Breast epithelium (tissue), 4 donors: ENCODE data around the gene KLK13. TPM values are rescaled to one million over a fixed set of nuclear protein-coding genes. Genes with fewer than 3 reads are reported as not detected.

Source experiments
- DNase-seq, 2 donors: peaks; one replicate each; pipeline ENCODE4 v3.0.0-alpha.2; 2019; ENCODE audit warnings: low spot score in 2 of 2
- H3K27ac ChIP-seq, 2 donors: fragments of 200-600 bp; sonication (generic) in 1 of 2; one replicate each; pipeline ENCODE4 v1.5.1; 2016 to 2019; ENCODE audit warnings: mild to moderate bottlenecking in 1 of 2
- H3K27me3 ChIP-seq, 2 donors: fragments of 200-600 bp; sonication (generic) in 1 of 2; one replicate each; pipeline versions ENCODE4 v1.5.1 to v1.6.0; 2017 to 2019; ENCODE audit warnings: control low read depth in 1 of 2, mild to moderate bottlenecking in 1 of 2
- H3K36me3 ChIP-seq: fragments of 200-600 bp; one replicate; pipeline ENCODE4 v1.5.1; 2019
- H3K4me1 ChIP-seq, 2 donors: fragments of 200-600 bp; sonication (generic); one replicate each; pipeline ENCODE4 v1.5.1; 2016 to 2019; ENCODE audit warnings: control low read depth in 1 of 2
- H3K4me3 ChIP-seq, 3 donors: fragments of 200-600 bp; sonication (generic); 1 replicate in 2 of 3; 2 replicates in 1 of 3; pipeline ENCODE4 v1.5.1; 2016 to 2019; ENCODE audit warnings: mild to moderate bottlenecking in 3 of 3, moderate library complexity in 2 of 3
- H3K9me3 ChIP-seq, 2 donors: fragments of 200-600 bp; sonication (generic) in 1 of 2; one replicate each; pipeline ENCODE4 v1.5.1; 2016 to 2019; ENCODE audit warnings: control low read depth in 1 of 2
- CTCF ChIP-seq, 3 donors: fragments of 450-650 bp; IDR thresholded peaks; one replicate each; pipeline ENCODE4 v1.5.1; 2016 to 2017; ENCODE audit warnings: antibody characterized with exemption in 3 of 3, mild to moderate bottlenecking in 3 of 3, moderate library complexity in 3 of 3
- POLR2A ChIP-seq: fragments of 450-650 bp; IDR thresholded peaks from one replicate; pipeline ENCODE4 v1.6.1; 2016; ENCODE audit warnings: antibody characterized with exemption, mild to moderate bottlenecking, moderate library complexity
- POLR2AphosphoS5 ChIP-seq, 3 donors: sonication (generic); formaldehyde crosslinking; IDR thresholded peaks; one replicate each; pipeline ENCODE4 v1.6.1; 2017; ENCODE audit warnings: antibody characterized with exemption in 3 of 3
- intact Hi-C: fragments of 100-400 bp; cut with DNase I; formaldehyde crosslinking; loops from one replicate; pipeline ENCODE4 v1.15.1; 2023; ENCODE audit warnings: low total_unique reads
- total RNA-seq, 3 donors: library from RNA; depleted of rRNA; stranded (reverse); fragments of >200 nt; gene quantifications; one replicate each; pipeline ENCODE4 v1.1.0, GENCODE V29; 2016

The KLK13 gene
- total RNA-seq, 3 donors from 2014 or later: not detected

GRCh38 chr19:51101171-51101865 is 36.4 kb upstream of the KLK13 start:
- no peaks in the 10 kb centered on the region for H3K27me3 ChIP-seq
- H3K27ac ChIP-seq: no peak overlapping the region
- no peak overlapping the region for H3K4me3 ChIP-seq
- TF ChIP-seq CTCF (IDR thresholded peaks at IDR 0.05) (no peak), POLR2A (no peak), POLR2AphosphoS5 (IDR thresholded peaks at IDR 0.05) (no peak)
- no peaks in the 10 kb centered on the region for H3K9me3 ChIP-seq
- intact Hi-C loops: no loop called here
- H3K36me3 ChIP-seq: no peaks in the 10 kb centered on the region
- H3K4me1 ChIP-seq: no peaks in the 10 kb centered on the region
- DNase-seq: no peak

- H3K27me3 ChIP-seq: no peaks in the 10 kb centered on the region
These were observed 35.7 kb upstream of the KLK13 start for GRCh38 chr19:51100601-51101000.

DNA sequence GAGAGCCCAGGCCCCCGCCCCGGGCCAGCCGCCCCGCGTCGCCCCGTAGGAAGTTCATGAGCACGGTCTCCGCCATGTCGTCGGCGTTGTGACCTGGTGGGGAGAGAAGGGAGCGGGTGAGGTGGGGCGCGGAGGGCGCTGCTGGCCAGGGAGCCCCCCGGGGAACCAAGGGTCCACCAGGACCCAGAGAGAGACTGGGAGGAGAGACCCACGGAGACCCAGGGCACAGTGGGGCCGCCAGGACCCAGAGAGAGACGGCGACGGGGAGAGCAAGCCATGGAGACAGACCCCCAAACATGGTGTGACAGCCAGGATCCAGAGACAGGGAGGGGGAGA is 34.1 kb upstream of the KLK13 start:
- no peaks in the 10 kb centered on the region for H3K27me3 ChIP-seq
- H3K9me3 ChIP-seq: no peaks in the 10 kb centered on the region
- intact Hi-C loops: no loop called here
- peak overlapping the region in 1 of 3 donors; percentile 39 for H3K4me3 ChIP-seq
- TF ChIP-seq POLR2A (no peak), CTCF (IDR thresholded peaks at IDR 0.05) (no peak), POLR2AphosphoS5 (IDR thresholded peaks at IDR 0.05) (no peak)
- DNase-seq: no peak
- no peaks in the 10 kb centered on the region for H3K36me3 ChIP-seq
- H3K4me1 ChIP-seq: no peaks in the 10 kb centered on the region
- no peak overlapping the region for H3K27ac ChIP-seq

More at GRCh38 chr19:51100601-51101000, 35.7 kb upstream of the KLK13 start:
- Histone ChIP-seq H3K36me3 (no peaks in the 10 kb centered on the region), H3K27ac (no peak overlapping the region), H3K9me3 (no peaks in the 10 kb centered on the region), H3K4me3 (no peak overlapping the region), H3K4me1 (no peaks in the 10 kb centered on the region)
- no peak for DNase-seq
- TF ChIP-seq CTCF (IDR thresholded peaks at IDR 0.05): no peak
- TF ChIP-seq POLR2A: no peak
- no peak for TF ChIP-seq POLR2AphosphoS5 (IDR thresholded peaks at IDR 0.05)
- intact Hi-C loops: no loop called here

- Histone ChIP-seq H3K4me1 (no peaks in the 10 kb centered on the region), H3K4me3 (peak overlapping the region in 1 of 3 donors; percentile 39), H3K36me3 (no peaks in the 10 kb centered on the region), H3K9me3 (no peaks in the 10 kb centered on the region), H3K27ac (no peak overlapping the region), H3K27me3 (no peaks in the 10 kb centered on the region)
- intact Hi-C loops: no loop called here
- TF ChIP-seq POLR2AphosphoS5 (IDR thresholded peaks at IDR 0.05): no peak
- TF ChIP-seq POLR2A: no peak
- no peak for TF ChIP-seq CTCF (IDR thresholded peaks at IDR 0.05)
- DNase-seq: no peak
These were observed 33.6 kb upstream of the KLK13 start for GRCh38 chr19:51098365-51099046.

DNA sequence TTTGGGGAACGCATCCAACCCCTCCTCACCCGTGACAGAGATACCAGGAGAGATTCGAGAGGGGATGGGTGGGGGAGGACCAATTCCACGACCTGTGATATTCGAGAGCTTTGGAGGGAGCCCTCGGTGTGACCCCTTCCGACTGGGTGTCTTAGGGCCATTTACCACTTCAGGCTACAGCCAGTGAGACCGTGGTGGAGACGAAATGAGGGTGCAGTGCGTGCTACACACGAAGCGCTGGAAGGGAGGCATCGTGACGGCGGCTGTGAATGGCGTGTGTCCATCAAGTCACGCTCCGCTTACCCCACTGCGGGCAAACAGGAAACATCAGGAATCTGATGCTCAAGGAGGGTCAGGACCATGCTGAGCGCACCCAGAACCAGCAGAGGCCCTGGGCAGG is 32.9 kb upstream of the KLK13 start:
- TF ChIP-seq CTCF (IDR thresholded peaks at IDR 0.05) (no peak), POLR2A (no peak), POLR2AphosphoS5 (IDR thresholded peaks at IDR 0.05) (no peak)
- H3K9me3 ChIP-seq: no peaks in the 10 kb centered on the region
- no peak for DNase-seq
- no peaks in the 10 kb centered on the region for H3K36me3 ChIP-seq
- H3K27ac ChIP-seq: no peak overlapping the region
- intact Hi-C loops: no loop called here
- H3K4me3 ChIP-seq: no peak overlapping the region
- peaks cover 0 to 2% of the 10 kb centered on the region in 2 donors for H3K4me1 ChIP-seq
- no peaks in the 10 kb centered on the region for H3K27me3 ChIP-seq
